RWPE2 (cell line): ENCODE measurements around the gene DCLK3.

Experiments
- ATAC-seq: fragments of 200-7000 bp; cut with Tn5 transposase; 3 replicates; pipeline ENCODE4 v1.9.1; 2021; ENCODE audit warnings: low read depth
- DNase-seq: peaks from one replicate; pipeline ENCODE4 v3.0.0-alpha.2; 2020; ENCODE audit warnings: low spot score
- H3K27ac ChIP-seq: fragments of 450-650 bp; 2 replicates; pipeline ENCODE4 v1.5.1; 2017; ENCODE audit warnings: mild to moderate bottlenecking; ENCODE audit not compliant: poor library complexity, severe bottlenecking
- H3K27me3 ChIP-seq: fragments of 250-450 bp; sonication (Bioruptor Pico); 2 replicates; pipeline ENCODE4 v1.5.1; 2021; ENCODE audit warnings: mild to moderate bottlenecking, moderate library complexity; ENCODE audit not compliant: insufficient read depth, poor library complexity, severe bottlenecking
- H3K36me3 ChIP-seq: fragments of 250-450 bp; sonication (Bioruptor Pico); 2 replicates; pipeline ENCODE4 v1.5.1; 2020; ENCODE audit warnings: low read depth, mild to moderate bottlenecking, moderate library complexity
- H3K4me1 ChIP-seq: fragments of 250-450 bp; sonication (Bioruptor Pico); 2 replicates; pipeline ENCODE4 v1.5.1; 2021; ENCODE audit warnings: mild to moderate bottlenecking, moderate library complexity; ENCODE audit not compliant: insufficient read depth, poor library complexity, severe bottlenecking
- H3K4me3 ChIP-seq: fragments of 250-450 bp; sonication (Bioruptor Pico); 2 replicates; pipeline ENCODE4 v1.5.1; 2021; ENCODE audit warnings: mild to moderate bottlenecking, moderate library complexity; ENCODE audit not compliant: severe bottlenecking
- H3K9me3 ChIP-seq: fragments of 250-450 bp; sonication (Bioruptor Pico); 2 replicates; pipeline ENCODE4 v1.5.1; 2021; ENCODE audit warnings: mild to moderate bottlenecking, moderate library complexity; ENCODE audit not compliant: severe bottlenecking
- TF ChIP-seq, protein P1 (sequence below): fragments of 450-650 bp; IDR thresholded peaks from one replicate; pipeline ENCODE4 v1.5.1; 2017; ENCODE audit warnings: mild to moderate bottlenecking, moderate library complexity; ENCODE audit not compliant: poor library complexity, severe bottlenecking

Gene DCLK3

GRCh38 chr3:36689560-36689959, 74.8 kb downstream of the DCLK3 start:
- TF ChIP-seq, protein P1, sequence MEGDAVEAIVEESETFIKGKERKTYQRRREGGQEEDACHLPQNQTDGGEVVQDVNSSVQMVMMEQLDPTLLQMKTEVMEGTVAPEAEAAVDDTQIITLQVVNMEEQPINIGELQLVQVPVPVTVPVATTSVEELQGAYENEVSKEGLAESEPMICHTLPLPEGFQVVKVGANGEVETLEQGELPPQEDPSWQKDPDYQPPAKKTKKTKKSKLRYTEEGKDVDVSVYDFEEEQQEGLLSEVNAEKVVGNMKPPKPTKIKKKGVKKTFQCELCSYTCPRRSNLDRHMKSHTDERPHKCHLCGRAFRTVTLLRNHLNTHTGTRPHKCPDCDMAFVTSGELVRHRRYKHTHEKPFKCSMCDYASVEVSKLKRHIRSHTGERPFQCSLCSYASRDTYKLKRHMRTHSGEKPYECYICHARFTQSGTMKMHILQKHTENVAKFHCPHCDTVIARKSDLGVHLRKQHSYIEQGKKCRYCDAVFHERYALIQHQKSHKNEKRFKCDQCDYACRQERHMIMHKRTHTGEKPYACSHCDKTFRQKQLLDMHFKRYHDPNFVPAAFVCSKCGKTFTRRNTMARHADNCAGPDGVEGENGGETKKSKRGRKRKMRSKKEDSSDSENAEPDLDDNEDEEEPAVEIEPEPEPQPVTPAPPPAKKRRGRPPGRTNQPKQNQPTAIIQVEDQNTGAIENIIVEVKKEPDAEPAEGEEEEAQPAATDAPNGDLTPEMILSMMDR, result no peak
- DNase-seq (no peak), ATAC-seq (no peak)

DNA sequence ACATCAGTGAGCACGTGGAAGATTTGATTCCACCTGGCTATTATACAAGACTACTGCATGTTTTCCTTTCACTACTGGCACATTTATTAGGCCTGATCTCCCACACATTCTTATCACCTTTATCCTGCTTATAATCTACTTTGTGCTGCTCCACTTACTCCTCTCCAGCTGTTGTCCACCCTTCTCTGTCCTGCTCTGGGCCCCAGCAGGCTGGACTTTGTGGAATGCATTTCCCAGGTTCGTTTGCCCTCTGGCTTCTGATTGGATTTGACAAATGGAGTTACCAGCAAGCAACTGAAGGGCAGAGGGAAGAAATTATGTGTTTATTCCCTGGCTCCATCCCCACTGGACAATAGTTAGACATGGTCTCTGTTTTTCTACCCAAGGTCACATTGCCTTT, 75.5 kb downstream of the DCLK3 start:
- no peak overlapping the region for H3K27ac ChIP-seq
- DNase-seq (no peak), ATAC-seq (no peak)
- H3K4me3 ChIP-seq, result no peak overlapping the region
- H3K9me3 ChIP-seq, result no peaks in the 10 kb centered on the region
- TF ChIP-seq, protein P1, result no peak
- no peaks in the 10 kb centered on the region for H3K36me3 ChIP-seq
- no peaks in the 10 kb centered on the region for H3K4me1 ChIP-seq
- no peaks in the 10 kb centered on the region for H3K27me3 ChIP-seq

More at GRCh38 chr3:36689560-36689959, 74.8 kb downstream of the DCLK3 start:
- H3K4me1 ChIP-seq, result no peaks in the 10 kb centered on the region
- no peak overlapping the region for H3K27ac ChIP-seq
- no peak overlapping the region for H3K4me3 ChIP-seq
- no peaks in the 10 kb centered on the region for H3K27me3 ChIP-seq
- H3K9me3 ChIP-seq, result no peaks in the 10 kb centered on the region
- H3K36me3 ChIP-seq, result no peaks in the 10 kb centered on the region

GRCh38 chr3:36686516-36686915, 77.8 kb downstream of the DCLK3 start:
- no peak for ATAC-seq
- no peak for DNase-seq
- H3K27me3 ChIP-seq, result no peaks in the 10 kb centered on the region

DNA sequence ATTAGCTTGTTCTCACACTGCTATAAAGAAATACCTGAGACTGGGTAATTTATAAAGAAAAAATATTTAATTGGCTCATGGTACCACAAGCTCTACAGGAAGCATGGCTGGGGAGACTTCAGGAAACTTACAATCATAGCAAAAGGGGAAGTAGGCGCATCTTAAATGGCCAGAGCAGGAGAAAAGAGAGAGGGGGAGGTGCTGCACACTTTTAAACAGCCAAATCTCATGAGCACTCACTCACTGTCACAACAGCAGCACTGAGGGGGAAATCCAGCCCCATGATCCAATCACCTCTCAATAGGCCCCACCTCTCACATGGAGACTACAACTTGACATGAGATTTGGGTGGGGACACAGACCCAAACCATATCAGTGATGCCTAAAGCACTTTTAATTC, 82.5 kb downstream of the DCLK3 start:
- peaks cover 18% of the 10 kb centered on the region for H3K4me1 ChIP-seq
- peaks cover 7% of the 10 kb centered on the region for H3K9me3 ChIP-seq
- H3K27ac ChIP-seq, result no peak overlapping the region
- no peaks in the 10 kb centered on the region for H3K27me3 ChIP-seq
- no peak overlapping the region for H3K4me3 ChIP-seq
- TF ChIP-seq, protein P1, result no peak
- H3K36me3 ChIP-seq, result no peaks in the 10 kb centered on the region
- ATAC-seq (no peak), DNase-seq (no peak)

More at GRCh38 chr3:36686516-36686915, 77.8 kb downstream of the DCLK3 start:
- H3K9me3 ChIP-seq, result no peaks in the 10 kb centered on the region
- no peak overlapping the region for H3K27ac ChIP-seq
- TF ChIP-seq, protein P1, result no peak
- no peak overlapping the region for H3K4me3 ChIP-seq
- no peaks in the 10 kb centered on the region for H3K36me3 ChIP-seq
- no peaks in the 10 kb centered on the region for H3K4me1 ChIP-seq

GRCh38 chr3:36680952-36681351, 83.4 kb downstream of the DCLK3 start:
- H3K36me3 ChIP-seq, result no peaks in the 10 kb centered on the region
- TF ChIP-seq, protein P1, result no peak
- H3K4me1 ChIP-seq, result peaks cover 18% of the 10 kb centered on the region
- no peak for DNase-seq
- no peak overlapping the region for H3K4me3 ChIP-seq
- no peak overlapping the region for H3K27ac ChIP-seq
- H3K27me3 ChIP-seq, result no peaks in the 10 kb centered on the region
- ATAC-seq, result no peak
- peaks cover 7% of the 10 kb centered on the region for H3K9me3 ChIP-seq
